DND-41 (cell line): ENCODE results near the gene LARP6.
"Not testable (repeated sequence)": the region's sequence is repeated elsewhere in the genome, so short reads cannot be mapped to it uniquely, and the experiment has no call there.

ENCODE experiments used
- ATAC-seq: fragments of 200-7000 bp; cut with Tn5 transposase; 3 replicates; pipeline ENCODE4 v1.9.1; 2021; ENCODE audit warnings: low read depth; ENCODE audit not compliant: insufficient read depth
- DNase-seq: peaks from one replicate; pipeline ENCODE4 v3.0.0-alpha.2; 2020
- H2AFZ ChIP-seq: 2 replicates; pipeline ENCODE4 v1.6.0; 2012; ENCODE audit warnings: low read depth, low read length
- H3K27ac ChIP-seq: 2 replicates; pipeline ENCODE4 v1.5.1; 2012; ENCODE audit warnings: low read length, inconsistent platforms
- H3K27me3 ChIP-seq: fragments of 200-600 bp; sonication (generic); 2 replicates; pipeline ENCODE4 v1.6.0; 2012; ENCODE audit warnings: low read length, mild to moderate bottlenecking, inconsistent platforms; ENCODE audit not compliant: insufficient read depth, poor library complexity
- H3K36me3 ChIP-seq: 2 replicates; pipeline ENCODE4 v1.5.1; 2012; ENCODE audit warnings: low read length, inconsistent platforms; ENCODE audit not compliant: insufficient read depth
- H3K4me1 ChIP-seq: 2 replicates; pipeline ENCODE4 v1.5.1; 2012; ENCODE audit warnings: mild to moderate bottlenecking, low read length; ENCODE audit not compliant: insufficient read depth
- H3K4me2 ChIP-seq: 2 replicates; pipeline ENCODE4 v1.6.0; 2012; ENCODE audit warnings: mild to moderate bottlenecking, moderate library complexity, low read length, inconsistent platforms; ENCODE audit not compliant: insufficient read depth
- H3K4me3 ChIP-seq, 2 experiments: fragments of 200-600 bp in 1 of 2; shearing (Covaris generic) in 1 of 2; 2 replicates each; pipeline ENCODE4 v1.5.1; 2012 to 2016; ENCODE audit warnings: inconsistent platforms in 2 of 2, low read length in 2 of 2, mild to moderate bottlenecking in 2 of 2, low read depth in 1 of 2, moderate library complexity in 1 of 2
- H3K79me2 ChIP-seq: 2 replicates; pipeline ENCODE4 v1.6.0; 2012; ENCODE audit warnings: low read length, inconsistent platforms; ENCODE audit not compliant: insufficient read depth
- H3K9ac ChIP-seq: 2 replicates; pipeline ENCODE4 v1.6.0; 2012; ENCODE audit warnings: low read depth, mild to moderate bottlenecking, inconsistent platforms, low read length, moderate library complexity
- H3K9me3 ChIP-seq: 2 replicates; pipeline ENCODE4 v1.5.1; 2012; ENCODE audit warnings: low read length, moderate library complexity, mild to moderate bottlenecking, inconsistent platforms; ENCODE audit not compliant: insufficient read depth, severe bottlenecking
- H4K20me1 ChIP-seq: 2 replicates; pipeline ENCODE4 v1.6.0; 2012; ENCODE audit warnings: low read length; ENCODE audit not compliant: insufficient read depth
- CTCF ChIP-seq: IDR thresholded peaks from 2 replicates; pipeline ENCODE4 v1.5.1; 2012; ENCODE audit warnings: borderline replicate concordance, low read length, moderate library complexity, mild to moderate bottlenecking; ENCODE audit not compliant: poor library complexity, severe bottlenecking; ENCODE audit errors: extremely low read depth
- EZH2 ChIP-seq: IDR thresholded peaks from 3 replicates; pipeline ENCODE4 v1.6.1; 2012; ENCODE audit warnings: borderline replicate concordance, low read depth, mild to moderate bottlenecking, moderate library complexity, low read length, inconsistent platforms; ENCODE audit not compliant: severe bottlenecking

Gene LARP6

DNA sequence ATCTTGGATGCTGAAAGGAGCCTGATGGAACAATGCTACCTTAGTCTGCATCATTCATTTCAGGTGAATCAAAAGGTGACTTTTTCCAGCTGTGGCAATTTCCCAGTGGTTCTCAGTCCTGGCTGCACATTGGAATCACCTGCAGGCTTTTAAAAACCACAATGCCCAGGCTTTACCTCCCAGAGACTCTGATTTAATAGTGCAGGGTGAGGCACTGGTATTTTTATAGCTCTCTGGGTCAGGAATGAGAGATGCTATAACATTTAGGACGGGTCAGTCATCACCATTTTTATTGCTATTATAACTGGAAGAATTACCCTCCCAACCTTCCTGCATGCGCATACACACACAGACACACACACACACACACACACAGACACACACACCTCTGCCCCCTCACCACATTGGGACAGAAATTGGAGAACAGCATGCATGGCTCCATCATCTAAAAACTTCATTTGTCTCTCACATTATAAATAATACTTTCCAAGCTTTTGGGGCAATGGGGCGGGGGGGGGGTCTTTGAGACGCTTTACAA, 41.1 kb downstream of the LARP6 start:
- no peak for DNase-seq
- no peaks in the 10 kb centered on the region for H3K79me2 ChIP-seq
- H4K20me1 ChIP-seq = no peaks in the 10 kb centered on the region
- no peaks in the 10 kb centered on the region for H3K4me1 ChIP-seq
- H3K27ac ChIP-seq = no peak overlapping the region
- H3K9me3 ChIP-seq = no peaks in the 10 kb centered on the region
- H3K36me3 ChIP-seq = no peaks in the 10 kb centered on the region
- no peak overlapping the region for H2AFZ ChIP-seq
- no peak overlapping the region for H3K9ac ChIP-seq
- no peaks in the 10 kb centered on the region for H3K27me3 ChIP-seq
- TF ChIP-seq CTCF = no peak
- TF ChIP-seq EZH2 = no peak
- no peak for ATAC-seq
- no peak overlapping the region for H3K4me2 ChIP-seq
- no peak overlapping the region for H3K4me3 ChIP-seq

DNA sequence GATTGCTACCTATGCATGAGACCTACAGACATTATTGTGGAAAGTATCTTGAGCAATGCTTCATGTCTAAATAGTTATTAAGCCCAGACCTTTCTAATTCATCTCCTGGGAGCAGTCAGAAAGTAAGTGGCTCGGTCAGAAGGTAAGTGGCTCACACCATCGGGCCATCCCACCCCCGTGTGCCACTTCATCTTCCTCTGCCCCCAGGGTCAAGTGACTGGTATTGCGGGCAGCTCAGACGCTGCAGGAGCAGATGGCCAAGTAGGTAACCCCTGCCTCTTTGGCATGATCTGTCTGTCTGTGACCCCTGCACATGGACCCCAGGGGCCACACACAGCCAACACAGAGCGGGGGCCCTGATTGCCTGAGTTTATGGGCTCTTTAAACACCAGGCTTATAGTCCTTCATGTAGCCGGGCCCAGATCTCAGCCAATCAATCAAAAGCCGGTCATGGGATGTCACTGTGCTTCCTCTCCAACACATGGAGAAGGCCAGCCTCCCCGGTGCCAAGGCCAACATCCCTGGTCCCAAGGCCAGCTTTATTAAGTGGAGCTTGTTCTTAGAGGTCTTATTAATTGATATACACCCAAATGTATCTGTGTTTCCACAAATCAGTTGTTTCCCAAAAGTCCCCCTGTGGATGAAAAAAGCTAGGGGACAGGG, 42.9 kb downstream of the LARP6 start:
- no peaks in the 10 kb centered on the region for H3K9me3 ChIP-seq
- no peaks in the 10 kb centered on the region for H3K36me3 ChIP-seq
- H3K4me2 ChIP-seq = no peak overlapping the region
- DNase-seq (no peak), ATAC-seq (no peak)
- TF ChIP-seq EZH2 (no peak), CTCF (no peak)
- no peaks in the 10 kb centered on the region for H4K20me1 ChIP-seq
- H3K9ac ChIP-seq = no peak overlapping the region
- no peak overlapping the region for H3K4me3 ChIP-seq
- no peaks in the 10 kb centered on the region for H3K27me3 ChIP-seq
- H3K4me1 ChIP-seq = no peaks in the 10 kb centered on the region
- no peaks in the 10 kb centered on the region for H3K79me2 ChIP-seq
- no peak overlapping the region for H3K27ac ChIP-seq
- H2AFZ ChIP-seq = no peak overlapping the region

DNA sequence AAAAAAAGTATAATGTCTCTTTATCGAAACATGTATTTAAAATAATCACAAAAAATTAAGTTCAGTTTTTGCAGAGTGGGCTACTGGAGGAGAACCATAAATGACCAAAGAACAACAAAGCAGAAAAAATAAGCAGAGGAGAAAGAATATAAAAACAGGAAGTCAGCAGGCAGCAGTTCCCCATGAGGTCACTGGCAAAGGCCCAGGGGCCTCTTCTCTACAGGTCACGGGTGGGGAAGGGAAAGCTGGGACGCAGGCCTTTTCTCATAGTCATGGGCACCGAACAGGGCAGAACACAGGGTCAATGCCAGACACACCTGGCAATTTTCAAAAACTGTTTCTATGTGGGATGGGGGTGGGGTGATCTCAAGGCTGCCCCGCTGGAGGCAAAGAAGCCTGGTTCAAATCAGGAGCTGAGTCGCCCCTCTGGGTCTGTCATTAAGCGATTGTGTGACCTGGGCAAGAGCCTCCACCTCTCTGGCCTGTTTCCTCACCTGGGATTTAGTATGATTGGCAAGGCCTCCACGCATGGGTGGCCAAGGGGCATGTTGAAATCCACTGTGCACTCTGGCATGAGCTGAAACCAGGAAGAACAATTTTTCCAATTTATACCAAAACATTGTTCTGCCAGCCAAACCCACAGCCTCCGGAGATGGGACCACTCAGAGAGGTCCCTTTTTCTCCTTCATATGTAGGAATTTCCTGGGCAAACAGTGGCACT, 46.8 kb downstream of the LARP6 start:
- TF ChIP-seq CTCF (no peak), EZH2 (no peak)
- ATAC-seq = no peak
- no peaks in the 10 kb centered on the region for H3K27me3 ChIP-seq

GRCh38 chr15:70804388-70804787, 49.6 kb downstream of the LARP6 start:
- H3K4me2 ChIP-seq, H3K4me3 ChIP-seq, H3K9me3 ChIP-seq, H4K20me1 ChIP-seq, ATAC-seq, H3K4me1 ChIP-seq, H3K36me3 ChIP-seq, H3K27ac ChIP-seq, H2AFZ ChIP-seq, H3K27me3 ChIP-seq, DNase-seq, H3K79me2 ChIP-seq, H3K9ac ChIP-seq: not testable (repeated sequence)

More for the DNA sequence above, 46.8 kb downstream of the LARP6 start:
- DNase-seq = no peak
- Histone ChIP-seq H3K9me3 (no peaks in the 10 kb centered on the region), H4K20me1 (no peaks in the 10 kb centered on the region), H3K4me1 (no peaks in the 10 kb centered on the region), H3K79me2 (no peaks in the 10 kb centered on the region), H2AFZ (no peak overlapping the region), H3K36me3 (no peaks in the 10 kb centered on the region), H3K4me2 (no peak overlapping the region), H3K9ac (no peak overlapping the region), H3K4me3 (no peak overlapping the region), H3K27ac (no peak overlapping the region)
